Adrenal gland (tissue), 12 donors: ENCODE results near the gene C1QC. TPM values are rescaled to one million over a fixed set of nuclear protein-coding genes. Genes with fewer than 3 reads are reported as not detected.

Source experiments
- DNase-seq, 7 donors: peaks; one replicate each; pipeline ENCODE4 v3.0.0-alpha.2; 2019 to 2020
- H3K27ac ChIP-seq, 5 donors: fragments of 200-600 bp; sonication (generic) in 4 of 5; 1 replicate in 3 of 5; 2 replicates in 2 of 5; pipeline versions ENCODE4 v1.5.1 to v1.8.0; 2016 to 2020; ENCODE audit warnings: mild to moderate bottlenecking in 1 of 5
- H3K27me3 ChIP-seq: fragments of 200-600 bp; 2 replicates; pipeline ENCODE4 v1.8.0; 2021
- H3K36me3 ChIP-seq, 2 donors: fragments of 200-600 bp; replicated peaks in 1 of 2; 1 replicate in 1 of 2; 2 replicates in 1 of 2; pipeline versions ENCODE4 v1.5.1 to v1.8.0; 2018 to 2022
- H3K4me1 ChIP-seq, 2 donors: fragments of 200-600 bp; replicated peaks in 1 of 2; 1 replicate in 1 of 2; 2 replicates in 1 of 2; pipeline versions ENCODE4 v1.5.1 to v1.8.0; 2018 to 2021
- H3K4me3 ChIP-seq, 4 donors: fragments of 200-600 bp; sonication (generic) in 3 of 4; one replicate each; pipeline ENCODE4 v1.5.1; 2016 to 2018
- H3K9me3 ChIP-seq, 3 donors: fragments of 200-600 bp; sonication (generic) in 1 of 3; replicated peaks in 1 of 3; 1 replicate in 2 of 3; 2 replicates in 1 of 3; pipeline versions ENCODE4 v1.5.1 to v1.8.0; 2016 to 2021
- CTCF ChIP-seq, 6 experiments: fragments of 450-650 bp in 4 of 6; fragments of 200-600 bp in 2 of 6; sonication (generic) in 1 of 6; IDR thresholded peaks; 1 replicate in 5 of 6; 2 replicates in 1 of 6; pipeline versions ENCODE4 v1.5.1 to v1.8.0; 2016 to 2021; ENCODE audit warnings: antibody characterized with exemption in 6 of 6, mild to moderate bottlenecking in 2 of 6, moderate library complexity in 1 of 6
- POLR2A ChIP-seq, 2 donors: fragments of 450-650 bp; IDR thresholded peaks; one replicate each; pipeline ENCODE4 v1.6.1; 2017; ENCODE audit warnings: antibody characterized with exemption in 2 of 2, mild to moderate bottlenecking in 2 of 2, moderate library complexity in 1 of 2
- WGBS, 4 donors: extraction: QIAGEN DNeasy Blood & Tissue Kit in 2 of 4; methylation state at CpG; one replicate each; pipeline versions ENCODE4 v1.1.5 to v1.1.7; 2013 to 2017; 5-methylcytosine and 5-hydroxymethylcytosine counted together
- intact Hi-C, 2 donors: fragments of 100-400 bp; cut with DNase I; formaldehyde crosslinking; loops; one replicate each; pipeline versions ENCODE4 v1.14.1 to v1.15.0; 2022 to 2023
- polyA plus RNA-seq, 3 donors: library from polyadenylated mRNA; stranded (reverse); fragments of 200-250 nt in 2 of 3; fragments of 350-450 nt in 1 of 3; fragmentation: Illumina TruSeq in 1 of 3; extraction: RNeasy Lipid Tissue Mini Kit (QIAGEN cat#74804) in 1 of 3; gene quantifications; one replicate each; pipeline ENCODE4 v1.2.3, GENCODE V29; 2013 to 2014
- total RNA-seq, 9 donors: library from RNA; depleted of rRNA in 4 of 9; stranded (reverse); fragments of >200 nt in 4 of 9; fragments of 120-200 nt in 1 of 9; fragmentation: NEBNext Ultra II Directional in 1 of 9; extraction: Animal tissue kit (Norgen Biotek cat#: 25700) in 1 of 9; gene quantifications; one replicate each; pipeline versions ENCODE4 v1.1.0 to v1.2.4, GENCODE V29; 2013 to 2023
- donor health status: healthy with polysubstance abuse.
- donor health status: Bipolar disorder and iron deficiency.
- donor health status: DM: yes; HTN: yes; CAD: no.
- donor health status: DM: no; HTN: no; CAD: no.
- donor health status: DM: no; HTN: no; CAD: no.
- donor health status: DM: yes; HTN: yes; CAD: no.

C1QC gene
- total and polyA plus RNA-seq, 12 donors = 24.1 to 1,409 (median 450) TPM

- TF ChIP-seq POLR2A (IDR thresholded peaks at IDR 0.05) (no peak), CTCF (IDR thresholded peaks at IDR 0.05) (no peak)
- H3K4me3 ChIP-seq = no peak overlapping the region
- no peaks in the 10 kb centered on the region for H3K4me1 ChIP-seq
- no peaks in the 10 kb centered on the region for H3K27me3 ChIP-seq
- intact Hi-C loops = no loop called here
- DNase-seq = no peak
- H3K27ac ChIP-seq = no peak overlapping the region
- no peaks in the 10 kb centered on the region for H3K36me3 ChIP-seq
- no peaks in the 10 kb centered on the region for H3K9me3 ChIP-seq
- 56 to 74% (median 68%) methylated on average over 3 of the region's 3 CpGs for WGBS, 4 donors
Measured at GRCh38 chr1:22658385-22659163, 15.1 kb downstream of the C1QC start.

GRCh38 chr1:22660716-22661241 is 17.3 kb downstream of the C1QC start:
- DNase-seq = no peak
- no peaks in the 10 kb centered on the region for H3K4me1 ChIP-seq
- intact Hi-C loops = no loop called here
- H3K4me3 ChIP-seq = no peak overlapping the region
- no peak overlapping the region for H3K27ac ChIP-seq
- H3K27me3 ChIP-seq = no peaks in the 10 kb centered on the region
- no peaks in the 10 kb centered on the region for H3K36me3 ChIP-seq
- H3K9me3 ChIP-seq = no peaks in the 10 kb centered on the region
- WGBS, 4 donors = 90 to 96% (median 93%) methylated on average over 14 to 19 of the region's 19 CpGs
- TF ChIP-seq POLR2A (IDR thresholded peaks at IDR 0.05) = no peak
- TF ChIP-seq CTCF (IDR thresholded peaks at IDR 0.05) = no peak

GRCh38 chr1:22661880-22662279 is 18.4 kb downstream of the C1QC start:
- H3K4me1 ChIP-seq = no peaks in the 10 kb centered on the region
- H3K27ac ChIP-seq = no peak overlapping the region
- no peaks in the 10 kb centered on the region for H3K36me3 ChIP-seq
- no peaks in the 10 kb centered on the region for H3K9me3 ChIP-seq
- no peaks in the 10 kb centered on the region for H3K27me3 ChIP-seq
- 83 to 93% (median 86%) methylated on average over 2 of the region's 2 CpGs for WGBS, 4 donors
- intact Hi-C loops = no loop called here
- no peak for TF ChIP-seq POLR2A (IDR thresholded peaks at IDR 0.05)
- TF ChIP-seq CTCF (IDR thresholded peaks at IDR 0.05) = no peak
- no peak for DNase-seq
- no peak overlapping the region for H3K4me3 ChIP-seq

- Histone ChIP-seq H3K27me3 (no peaks in the 10 kb centered on the region), H3K4me1 (no peaks in the 10 kb centered on the region), H3K4me3 (no peak overlapping the region), H3K9me3 (no peaks in the 10 kb centered on the region), H3K36me3 (no peaks in the 10 kb centered on the region), H3K27ac (no peak overlapping the region)
- peak in 3 of 7 donors; percentile 29 to 70 (median 33) for DNase-seq
- WGBS, 4 donors = 67 to 79% (median 73%) methylated on average over 5 of the region's 5 CpGs
- no peak for TF ChIP-seq POLR2A (IDR thresholded peaks at IDR 0.05)
- no peak for TF ChIP-seq CTCF (IDR thresholded peaks at IDR 0.05)
- intact Hi-C loops = no loop called here
Measured at GRCh38 chr1:22662318-22662717, 18.9 kb downstream of the C1QC start.
